ENCODE measurements around the gene LIMK1. TPM values are rescaled to one million over a fixed set of nuclear protein-coding genes. Genes with fewer than 3 reads are reported as not detected.
A peak's percentile ranks its signal among the peaks of the same experiment; 100 is the strongest.

LIMK1 gene
- polyA plus RNA-seq, 6 donors from 2014 or later, result 7.9 to 16.5 (median 11.6) TPM

- H3K36me3 Mint-ChIP-seq, result no peaks in the 10 kb centered on the region
- no peaks in the 10 kb centered on the region for H3K9me3 Mint-ChIP-seq
- no peak overlapping the region for H3K4me3 Mint-ChIP-seq
- no peak for ATAC-seq (ENCODE audit: low read depth in 2 of 2)
- DNase-seq, result no peak
- H3K27me3 Mint-ChIP-seq, result peaks cover 4 to 11% (median 10%) of the 10 kb centered on the region in 3 donors
- peaks cover 0 to 2% (median 0%) of the 10 kb centered on the region in 3 donors for H3K4me1 Mint-ChIP-seq
- H3K27ac Mint-ChIP-seq, result no peak overlapping the region
Measured at GRCh38 chr7:74048999-74049599, 34.5 kb upstream of the LIMK1 start.

GRCh38 chr7:74049997-74050798 lies 33.4 kb upstream of the LIMK1 start:
- no peak overlapping the region for H3K4me3 Mint-ChIP-seq
- H3K27me3 Mint-ChIP-seq, result peaks cover 4 to 16% (median 14%) of the 10 kb centered on the region in 3 donors
- ATAC-seq (ENCODE audit: low read depth in 2 of 2), result no peak
- peaks cover 0 to 2% (median 0%) of the 10 kb centered on the region in 3 donors for H3K4me1 Mint-ChIP-seq
- H3K36me3 Mint-ChIP-seq, result no peaks in the 10 kb centered on the region
- no peak overlapping the region for H3K27ac Mint-ChIP-seq
- no peak for DNase-seq
- peaks cover 0 to 2% (median 0%) of the 10 kb centered on the region in 7 donors for H3K9me3 Mint-ChIP-seq

- ATAC-seq (ENCODE audit: low read depth in 2 of 2), result no peak
- H3K4me3 Mint-ChIP-seq, result no peak overlapping the region
- peaks cover 4 to 16% (median 14%) of the 10 kb centered on the region in 3 donors for H3K27me3 Mint-ChIP-seq
- peaks cover 0 to 2% (median 0%) of the 10 kb centered on the region in 3 donors for H3K4me1 Mint-ChIP-seq
- no peak overlapping the region for H3K27ac Mint-ChIP-seq
- DNase-seq, result no peak
- H3K9me3 Mint-ChIP-seq, result peaks cover 0 to 2% (median 0%) of the 10 kb centered on the region in 7 donors
- no peaks in the 10 kb centered on the region for H3K36me3 Mint-ChIP-seq
Measured at GRCh38 chr7:74051193-74051592, 32.4 kb upstream of the LIMK1 start.

- peaks cover 0 to 2% (median 0%) of the 10 kb centered on the region in 3 donors for H3K4me1 Mint-ChIP-seq
- H3K27ac Mint-ChIP-seq, result no peak overlapping the region
- ATAC-seq (ENCODE audit: low read depth in 2 of 2) (no peak), DNase-seq (no peak)
- peaks cover 4 to 16% (median 14%) of the 10 kb centered on the region in 3 donors for H3K27me3 Mint-ChIP-seq
- no peak overlapping the region for H3K4me3 Mint-ChIP-seq
- no peaks in the 10 kb centered on the region for H3K36me3 Mint-ChIP-seq
- peaks cover 0 to 2% (median 0%) of the 10 kb centered on the region in 7 donors for H3K9me3 Mint-ChIP-seq
Measured at GRCh38 chr7:74051629-74052410, 31.8 kb upstream of the LIMK1 start.

- DNase-seq (no peak), ATAC-seq (ENCODE audit: low read depth in 2 of 2) (no peak)
- H3K9me3 Mint-ChIP-seq, result peaks cover 0 to 2% (median 0%) of the 10 kb centered on the region in 7 donors
- H3K27me3 Mint-ChIP-seq, result peaks cover 4 to 18% (median 15%) of the 10 kb centered on the region in 3 donors
- no peak overlapping the region for H3K27ac Mint-ChIP-seq
- no peak overlapping the region for H3K4me3 Mint-ChIP-seq
- H3K36me3 Mint-ChIP-seq, result no peaks in the 10 kb centered on the region
- H3K4me1 Mint-ChIP-seq, result peaks cover 0 to 2% (median 0%) of the 10 kb centered on the region in 3 donors
Measured at GRCh38 chr7:74052628-74053027, 31.0 kb upstream of the LIMK1 start.

GRCh38 chr7:74053589-74054186 lies 29.9 kb upstream of the LIMK1 start:
- H3K27ac Mint-ChIP-seq, result no peak overlapping the region
- no peaks in the 10 kb centered on the region for H3K36me3 Mint-ChIP-seq
- H3K9me3 Mint-ChIP-seq, result peaks cover 0 to 2% (median 0%) of the 10 kb centered on the region in 7 donors
- ATAC-seq (ENCODE audit: low read depth in 2 of 2) (no peak), DNase-seq (no peak)
- H3K4me1 Mint-ChIP-seq, result peaks cover 0 to 5% (median 5%) of the 10 kb centered on the region in 3 donors
- peaks cover 4 to 28% (median 24%) of the 10 kb centered on the region in 3 donors for H3K27me3 Mint-ChIP-seq
- H3K4me3 Mint-ChIP-seq, result no peak overlapping the region

GRCh38 chr7:74056096-74056915 lies 27.3 kb upstream of the LIMK1 start:
- Mint-ChIP-seq H3K9me3 (peaks cover 0 to 2% (median 0%) of the 10 kb centered on the region in 7 donors), H3K36me3 (no peaks in the 10 kb centered on the region), H3K27me3 (peaks cover 4 to 36% (median 24%) of the 10 kb centered on the region in 3 donors), H3K4me3 (no peak overlapping the region), H3K4me1 (peaks cover 0 to 5% (median 5%) of the 10 kb centered on the region in 3 donors), H3K27ac (no peak overlapping the region)
- ATAC-seq (ENCODE audit: low read depth in 2 of 2), result no peak
- DNase-seq, result no peak

GRCh38 chr7:74057216-74057925 lies 26.2 kb upstream of the LIMK1 start:
- Mint-ChIP-seq H3K4me3 (peak overlapping the region in 1 of 8 donors; percentile 42), H3K27ac (no peak overlapping the region), H3K27me3 (peaks cover 4 to 36% (median 24%) of the 10 kb centered on the region in 3 donors), H3K36me3 (no peaks in the 10 kb centered on the region), H3K9me3 (peaks cover 0 to 2% (median 0%) of the 10 kb centered on the region in 7 donors), H3K4me1 (peaks cover 0 to 5% (median 4%) of the 10 kb centered on the region in 3 donors)
- ATAC-seq (ENCODE audit: low read depth in 2 of 2) (no peak), DNase-seq (no peak)

GRCh38 chr7:74057987-74058386 lies 25.6 kb upstream of the LIMK1 start:
- H3K36me3 Mint-ChIP-seq, result no peaks in the 10 kb centered on the region
- peak overlapping the region in 1 of 6 donors; percentile 43 for H3K27ac Mint-ChIP-seq
- H3K4me3 Mint-ChIP-seq, result no peak overlapping the region
- ATAC-seq (ENCODE audit: low read depth in 2 of 2) (no peak), DNase-seq (no peak)
- peaks cover 0 to 2% (median 0%) of the 10 kb centered on the region in 7 donors for H3K9me3 Mint-ChIP-seq
- H3K27me3 Mint-ChIP-seq, result peaks cover 4 to 36% (median 24%) of the 10 kb centered on the region in 3 donors
- peaks cover 0 to 5% (median 4%) of the 10 kb centered on the region in 3 donors for H3K4me1 Mint-ChIP-seq

- H3K27ac Mint-ChIP-seq, result no peak overlapping the region
- peaks cover 1 to 35% (median 19%) of the 10 kb centered on the region in 3 donors for H3K27me3 Mint-ChIP-seq
- peaks cover 0 to 5% (median 4%) of the 10 kb centered on the region in 3 donors for H3K4me1 Mint-ChIP-seq
- no peak for ATAC-seq (ENCODE audit: low read depth in 2 of 2)
- no peak overlapping the region for H3K4me3 Mint-ChIP-seq
- peaks cover 0 to 2% (median 0%) of the 10 kb centered on the region in 7 donors for H3K9me3 Mint-ChIP-seq
- no peak for DNase-seq
- H3K36me3 Mint-ChIP-seq, result no peaks in the 10 kb centered on the region
Measured at GRCh38 chr7:74058486-74058885, 25.1 kb upstream of the LIMK1 start.

GRCh38 chr7:74059037-74059436 lies 24.6 kb upstream of the LIMK1 start:
- Mint-ChIP-seq H3K9me3 (peaks cover 0 to 2% (median 0%) of the 10 kb centered on the region in 7 donors), H3K4me3 (no peak overlapping the region)

More at GRCh38 chr7:74059037-74059436, 24.6 kb upstream of the LIMK1 start:
- ATAC-seq (ENCODE audit: low read depth in 2 of 2) (no peak), DNase-seq (no peak)
- peaks cover 0 to 32% (median 14%) of the 10 kb centered on the region in 3 donors for H3K27me3 Mint-ChIP-seq
- peaks cover 0 to 5% (median 4%) of the 10 kb centered on the region in 3 donors for H3K4me1 Mint-ChIP-seq
- H3K27ac Mint-ChIP-seq, result peak overlapping the region in 1 of 6 donors; percentile 6
- no peaks in the 10 kb centered on the region for H3K36me3 Mint-ChIP-seq
